GM12878 (cell line): Measurements from ENCODE around the gene TAAR9. TPM values are rescaled to one million over a fixed set of nuclear protein-coding genes. Genes with fewer than 3 reads are reported as not detected.

Source experiments
- ATAC-seq: fragments of 200-7000 bp; cut with Tn5 transposase; 3 replicates; pipeline ENCODE4 v1.9.1; 2020; ENCODE audit warnings: mild to moderate bottlenecking, moderate library complexity
- BruUV-seq: library from RNA; stranded (reverse); fragments of 400-500 nt; replicated peaks from 2 replicates; lab custom pipeline; 2021; lab: Mats Ljungman, UMichigan
- CTCF ChIA-PET: fragments of 300-600 bp; sonication (Branson Sonifier 250); formaldehyde crosslinking; extraction: SDS; loops from one replicate; lab custom pipeline; 2021; ENCODE audit warnings: inconsistent platforms; lab: Yijun Ruan, JAX
- POLR2A ChIA-PET: fragments of 350-600 bp; formaldehyde crosslinking; extraction: SDS; loops from one replicate; lab custom pipeline; 2021; ENCODE audit warnings: inconsistent platforms; lab: Charles Lee
- RAD21 ChIA-PET: fragments of 300-600 bp; sonication (Branson Sonifier 250); formaldehyde crosslinking; loops from one replicate; lab custom pipeline; 2023; ENCODE audit warnings: antibody characterized with exemption; ENCODE audit not compliant: unreplicated experiment; lab: Charles Lee
- SMC1A ChIA-PET: fragments of 300-600 bp; sonication (Branson Sonifier 250); formaldehyde crosslinking; loops from one replicate; lab custom pipeline; 2023; ENCODE audit not compliant: unreplicated experiment, uncharacterized antibody; lab: Charles Lee
- DNase-seq: peaks from one replicate; pipeline ENCODE4 v3.0.0-alpha.2; 2011; ENCODE audit warnings: low read depth, low spot score
- FAIRE-seq: peaks from 3 replicates; lab custom pipeline; 2011; peaks lifted over from hg19 to GRCh38; lab: Jason Lieb, UNC
- H2AFZ ChIP-seq: 2 replicates; pipeline ENCODE4 v1.6.0; 2011; ENCODE audit warnings: low read depth, low read length, control low read depth; ENCODE audit not compliant: control insufficient read depth
- H3K27ac ChIP-seq: 2 replicates; pipeline ENCODE4 v1.5.1; 2011; ENCODE audit warnings: control low read depth; ENCODE audit not compliant: control insufficient read depth, insufficient read depth
- H3K27me3 ChIP-seq, 2 experiments: replicated peaks in 1 of 2; 2 replicates each; pipeline versions ENCODE4 v1.6.0 to v1.6.1; 2011; ENCODE audit warnings: low read length in 1 of 2; ENCODE audit not compliant: control insufficient read depth in 2 of 2, insufficient read depth in 2 of 2
- H3K36me3 ChIP-seq, 2 experiments: 2 replicates each; pipeline ENCODE4 v1.5.1; 2011; ENCODE audit warnings: low read length in 1 of 2; ENCODE audit not compliant: control insufficient read depth in 2 of 2, insufficient read depth in 2 of 2
- H3K4me1 ChIP-seq: 2 replicates; pipeline ENCODE4 v1.6.1; 2011; ENCODE audit warnings: mild to moderate bottlenecking, low read length, moderate library complexity, mixed read lengths; ENCODE audit not compliant: control insufficient read depth, insufficient read depth
- H3K4me2 ChIP-seq: 2 replicates; pipeline ENCODE4 v1.6.0; 2011; ENCODE audit warnings: control low read depth; ENCODE audit not compliant: control insufficient read depth, insufficient read depth
- H3K4me3 ChIP-seq: fragments of 200-600 bp; sonication (generic); 2 replicates; pipeline ENCODE4 v1.5.1; 2016
- H3K79me2 ChIP-seq: 2 replicates; pipeline ENCODE4 v1.6.0; 2011; ENCODE audit warnings: low read length; ENCODE audit not compliant: control insufficient read depth, insufficient read depth
- H3K9ac ChIP-seq: 2 replicates; pipeline ENCODE4 v1.8.0; 2011; ENCODE audit warnings: low read length, control low read depth, mixed read lengths; ENCODE audit not compliant: control insufficient read depth, insufficient read depth
- H3K9me3 ChIP-seq: replicated peaks from 3 replicates; pipeline ENCODE4 v1.5.1; 2011; ENCODE audit warnings: mild to moderate bottlenecking, low read length; ENCODE audit not compliant: control insufficient read depth, insufficient read depth
- H4K20me1 ChIP-seq: 2 replicates; pipeline ENCODE4 v1.6.0; 2011; ENCODE audit not compliant: control insufficient read depth, insufficient read depth
- SUZ12 ChIP-seq: fragments of 200-600 bp; sonication (generic); IDR thresholded peaks from one replicate; pipeline ENCODE4 v1.6.1; 2018; ENCODE audit warnings: antibody characterized with exemption, mild to moderate bottlenecking; ENCODE audit not compliant: unreplicated experiment
- ZNF24 ChIP-seq: fragments of 450-650 bp; IDR thresholded peaks from 2 replicates; pipeline ENCODE4 v1.6.1; 2017; ENCODE audit warnings: antibody characterized with exemption, mild to moderate bottlenecking
- ZNF274 ChIP-seq: IDR thresholded peaks from one replicate; pipeline ENCODE4 v1.8.0; 2011; ENCODE audit not compliant: insufficient read length, insufficient read depth
- WGBS: methylation state at CpG from one replicate; pipeline ENCODE4 v1.1.6; 2016; ENCODE audit warnings: low lambda C conversion rate; ENCODE audit not compliant: insufficient replicate concordance, insufficient coverage; ENCODE audit errors: missing lambda C conversion rate; 5-methylcytosine and 5-hydroxymethylcytosine counted together
- in situ Hi-C: fragments of 300-500 bp; cut with MboI; formaldehyde crosslinking; loops from 9 replicates; pipeline ENCODE4 v1.14.3; 2018; ENCODE audit warnings: mixed read lengths
- intact Hi-C: fragments of 100-400 bp; cut with micrococcal nuclease; formaldehyde crosslinking; loops from one replicate; pipeline ENCODE4 v1.14.2; 2022; ENCODE audit not compliant: unreplicated experiment
- polyA plus RNA-seq, 11 experiments: library from polyadenylated mRNA; depleted of rRNA in 4 of 11; unstranded in 6 of 11; stranded (reverse) in 5 of 11; fragments of >200 nt; fragmentation: Nextera tagmentation in 4 of 11; fragmentation: Illumina TruSeq in 1 of 11; extraction: Ambion mirVana in 4 of 11; extraction: Trizol in 1 of 11; gene quantifications; 1 replicate in 1 of 11; 2 replicates in 10 of 11; pipeline versions ENCODE4 v1.2.1 to v1.2.3, GENCODE V29; 2011 to 2016; ENCODE audit warnings: inconsistent platforms in 2 of 11, missing spikeins in 2 of 11, low read depth in 1 of 11
- total RNA-seq, 4 experiments: library from RNA; depleted of rRNA in 3 of 4; stranded (reverse); fragments of >200 nt in 3 of 4; fragmentation: Illumina TruSeq in 1 of 4; extraction: Trizol in 1 of 4; gene quantifications; 2 replicates each; pipeline versions ENCODE4 v1.2.1 to v1.2.3, GENCODE V29; 2013 to 2021

The TAAR9 gene
- total and polyA plus RNA-seq, 10 of the 15 experiments (the other 5 are each of a cell fraction or from before 2014, with no cell fraction given): not detected

GRCh38 chr6:132506461-132506860 lies 31.6 kb upstream of the TAAR9 start:
- no peaks in the 10 kb centered on the region for H4K20me1 ChIP-seq
- H3K27me3 ChIP-seq: no peaks in the 10 kb centered on the region
- H3K9me3 ChIP-seq: no peaks in the 10 kb centered on the region
- ChIA-PET CTCF (interaction anchor here (1.3 kb wide), 1 partner anchor 227 kb away, joined by 4 read pairs; no protein-coding TSS in a partner anchor), RAD21 (no interaction called here), POLR2A (no interaction called here), SMC1A (interaction anchor here (0.7 to 2.2 kb wide), 2 partner anchors 10 to 208 kb away, joined by 3 to 4 read pairs; no protein-coding TSS in a partner anchor)
- peaks cover 3 to 21% of the 10 kb centered on the region in 2 experiments for H3K36me3 ChIP-seq
- no peak overlapping the region for H3K27ac ChIP-seq
- H3K4me3 ChIP-seq: peak overlapping the region; percentile 51
- peaks cover 21% of the 10 kb centered on the region for H3K4me1 ChIP-seq
- H3K4me2 ChIP-seq: peak overlapping the region; percentile 56
- no peak overlapping the region for H3K9ac ChIP-seq
- whole genome bisulfite sequencing: 9% methylated on average over 2 of the region's 2 CpGs
- DNase-seq (no peak), FAIRE-seq (no peak), ATAC-seq (no peak)
- BruUV-seq: no TSS peak
- no peak overlapping the region for H2AFZ ChIP-seq
- in situ Hi-C loops (no loop called here), intact Hi-C loops (no loop called here)
- no peak for TF ChIP-seq ZNF274
- peaks cover 89% of the 10 kb centered on the region for H3K79me2 ChIP-seq

DNA sequence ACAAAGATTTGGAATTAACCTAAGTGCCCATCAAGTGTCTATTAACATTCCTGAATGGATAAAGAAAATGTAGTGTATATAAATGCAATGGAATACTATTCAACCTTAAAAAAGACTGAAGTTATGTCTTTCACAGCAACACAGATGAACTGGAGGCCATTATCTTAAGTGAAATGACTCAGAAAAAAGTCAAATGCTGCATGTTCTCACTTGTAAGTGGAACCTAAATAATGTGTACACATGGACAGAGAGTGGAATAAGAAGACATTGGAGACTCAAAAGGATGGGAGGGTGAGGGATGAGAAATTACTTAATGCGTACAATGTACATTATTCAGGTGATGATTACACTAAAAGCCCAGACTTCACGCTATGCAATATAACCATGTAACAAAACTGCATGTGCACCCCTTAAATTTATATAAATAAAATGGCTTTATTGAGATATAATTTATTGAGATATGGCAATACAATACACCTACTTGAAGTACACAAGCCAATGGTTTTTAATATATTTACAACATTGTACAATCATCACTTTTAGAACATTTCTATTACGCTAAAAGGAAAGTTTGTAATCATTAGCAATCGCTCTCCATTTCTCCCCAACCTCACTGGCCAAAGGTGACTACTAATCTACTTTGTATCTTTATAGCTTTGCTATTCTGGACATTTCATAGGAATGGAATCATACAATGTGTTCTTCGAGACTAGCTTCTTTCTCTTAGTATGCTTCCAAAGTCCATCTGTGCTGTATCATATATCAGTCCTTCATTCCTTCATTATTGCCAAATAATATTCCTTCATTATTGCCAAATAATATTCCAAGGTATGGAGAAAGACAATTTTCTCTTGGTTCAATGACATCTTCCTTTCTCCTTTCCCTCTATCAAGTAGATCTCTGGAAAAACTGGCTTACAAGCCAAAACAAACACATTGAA lies 30.9 kb upstream of the TAAR9 start:
- Histone ChIP-seq H2AFZ (no peak overlapping the region), H4K20me1 (no peaks in the 10 kb centered on the region), H3K9ac (no peak overlapping the region), H3K9me3 (no peaks in the 10 kb centered on the region), H3K27me3 (no peaks in the 10 kb centered on the region), H3K4me2 (peak overlapping the region; percentile 56), H3K27ac (no peak overlapping the region), H3K36me3 (peaks cover 0 to 16% of the 10 kb centered on the region in 2 experiments; a peak in 3 of 4 replicates), H3K4me1 (peaks cover 17% of the 10 kb centered on the region; the same call in 1 of the 2 replicates), H3K79me2 (peaks cover 91% of the 10 kb centered on the region), H3K4me3 (peak overlapping the region; percentile 37; the same call in 1 of the 2 replicates)
- in situ Hi-C loops (no loop called here), intact Hi-C loops (no loop called here)
- no peak for FAIRE-seq
- BruUV-seq: no TSS peak
- TF ChIP-seq SUZ12 (no peak), ZNF24 (peak; percentile 86)
- ATAC-seq: no peak
- CTCF ChIA-PET: no interaction called here
- WGBS: 93% methylated on average over 5 of the region's 5 CpGs
- POLR2A ChIA-PET: no interaction called here
- RAD21 ChIA-PET: no interaction called here
- no peak for DNase-seq
- SMC1A ChIA-PET: interaction anchor here (1.4 to 2.0 kb wide), 3 partner anchors 11 to 37 kb away, joined by 4 to 8 read pairs (median 7); no protein-coding TSS in a partner anchor
